ENCODE data around the gene HES1. TPM values are rescaled to one million over a fixed set of nuclear protein-coding genes. Genes with fewer than 3 reads are reported as not detected.
"Not testable (repeated sequence)": the region's sequence is repeated elsewhere in the genome, so short reads cannot be mapped to it uniquely, and the experiment has no call there.

The HES1 gene
- polyA plus RNA-seq, 4 donors: 84.1 to 98.7 (median 96.0) TPM

GRCh38 chr3:194124193-194124592, 11.8 kb upstream of the HES1 start:
- DNase-seq (ENCODE audit: low read depth in 4 of 4, low spot score in 3 of 4): no peak

- DNase-seq (ENCODE audit: low read depth in 4 of 4, low spot score in 3 of 4): no peak
These were observed 10.5 kb upstream of the HES1 start for GRCh38 chr3:194125442-194125841.

GRCh38 chr3:194126790-194127189, 9.2 kb upstream of the HES1 start:
- DNase-seq (ENCODE audit: low read depth in 4 of 4, low spot score in 3 of 4): no peak

GRCh38 chr3:194128202-194128918, 7.6 kb upstream of the HES1 start:
- no peak for DNase-seq (ENCODE audit: low read depth in 4 of 4, low spot score in 3 of 4)

GRCh38 chr3:194128919-194129295, 7.0 kb upstream of the HES1 start:
- DNase-seq (ENCODE audit: low read depth in 4 of 4, low spot score in 3 of 4): not testable (repeated sequence)

- peak in 2 of 4 donors; percentile 38 to 40 for DNase-seq (ENCODE audit: low read depth in 4 of 4, low spot score in 3 of 4)
These were observed 6.3 kb upstream of the HES1 start for GRCh38 chr3:194129581-194130133.

GRCh38 chr3:194130188-194130587, 5.8 kb upstream of the HES1 start:
- DNase-seq (ENCODE audit: low read depth in 4 of 4, low spot score in 3 of 4): no peak

- peak in 2 of 4 donors; percentile 49 to 66 for DNase-seq (ENCODE audit: low read depth in 4 of 4, low spot score in 3 of 4)
These were observed 5.0 kb upstream of the HES1 start for GRCh38 chr3:194130807-194131589.

GRCh38 chr3:194132465-194133286, 3.3 kb upstream of the HES1 start:
- DNase-seq (ENCODE audit: low read depth in 4 of 4, low spot score in 3 of 4): no peak

- peak in 2 of 4 donors; percentile 38 to 47 for DNase-seq (ENCODE audit: low read depth in 4 of 4, low spot score in 3 of 4)
These were observed 2.2 kb upstream of the HES1 start for GRCh38 chr3:194133661-194134230.

GRCh38 chr3:194134231-194134756, 1.7 kb upstream of the HES1 start:
- DNase-seq (ENCODE audit: low read depth in 4 of 4, low spot score in 3 of 4): peak in 1 of 4 donors; percentile 72

- peak in 3 of 4 donors; percentile 89 to 94 (median 90) for DNase-seq (ENCODE audit: low read depth in 4 of 4, low spot score in 3 of 4)
These were observed 1.0 kb upstream of the HES1 start for GRCh38 chr3:194134757-194135515.

GRCh38 chr3:194135516-194135805, 487 bp upstream of the HES1 start:
- peak in 1 of 4 donors; percentile 22 for DNase-seq (ENCODE audit: low read depth in 4 of 4, low spot score in 3 of 4)

- no peak for DNase-seq (ENCODE audit: low read depth in 4 of 4, low spot score in 3 of 4)
These were observed 615 bp downstream of the HES1 start for GRCh38 chr3:194136519-194137007.

- DNase-seq (ENCODE audit: low read depth in 4 of 4, low spot score in 3 of 4): peak in 1 of 4 donors; percentile 65
These were observed 1.1 kb downstream of the HES1 start for GRCh38 chr3:194137008-194137505.

- peak in 1 of 4 donors; percentile 34 for DNase-seq (ENCODE audit: low read depth in 4 of 4, low spot score in 3 of 4)
These were observed 1.8 kb downstream of the HES1 start for GRCh38 chr3:194137506-194138474.

GRCh38 chr3:194138732-194139070, 2.8 kb downstream of the HES1 start:
- DNase-seq (ENCODE audit: low read depth in 4 of 4, low spot score in 3 of 4): peak in 1 of 4 donors; percentile 28

Data from right renal pelvis (tissue), 4 donors.